Prostate gland (tissue), 2 donors: ENCODE results near the gene SMIM31.

Source experiments
- POLR2A ChIP-seq: fragments of 450-650 bp; IDR thresholded peaks from one replicate; pipeline ENCODE4 v1.6.1; 2016; ENCODE audit warnings: antibody characterized with exemption, mild to moderate bottlenecking
- POLR2AphosphoS5 ChIP-seq: sonication (generic); formaldehyde crosslinking; IDR thresholded peaks from one replicate; pipeline ENCODE4 v1.6.1; 2017; ENCODE audit warnings: antibody characterized with exemption
- TF ChIP-seq, protein P1 (sequence below), 4 experiments: fragments of 200-600 bp in 2 of 4; fragments of 450-650 bp in 2 of 4; sonication (generic) in 2 of 4; IDR thresholded peaks; 1 replicate in 3 of 4; 2 replicates in 1 of 4; pipeline ENCODE4 v1.5.1; 2016 to 2019; ENCODE audit warnings: antibody characterized with exemption in 4 of 4, mild to moderate bottlenecking in 2 of 4, moderate library complexity in 2 of 4

DNA sequence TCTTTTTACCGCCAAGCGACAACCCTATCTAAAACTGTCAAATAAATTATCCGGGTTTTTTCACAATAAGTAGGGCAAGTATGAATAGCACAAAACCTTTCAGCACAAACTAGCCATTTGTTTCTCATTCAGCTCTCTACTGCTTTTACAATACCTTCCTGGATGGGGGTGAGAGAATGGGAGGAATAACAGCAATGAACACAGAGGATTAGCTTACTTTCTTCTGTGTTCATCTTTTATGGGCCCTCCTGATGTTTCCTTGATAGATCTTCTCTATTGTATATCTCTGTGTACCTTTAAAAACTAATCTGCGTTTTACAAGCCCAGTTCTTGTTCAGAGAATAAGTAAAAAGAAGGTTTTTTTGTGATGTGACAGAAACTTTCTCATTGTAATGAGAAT is 67.8 kb downstream of the SMIM31 start:
- TF ChIP-seq, protein P1, sequence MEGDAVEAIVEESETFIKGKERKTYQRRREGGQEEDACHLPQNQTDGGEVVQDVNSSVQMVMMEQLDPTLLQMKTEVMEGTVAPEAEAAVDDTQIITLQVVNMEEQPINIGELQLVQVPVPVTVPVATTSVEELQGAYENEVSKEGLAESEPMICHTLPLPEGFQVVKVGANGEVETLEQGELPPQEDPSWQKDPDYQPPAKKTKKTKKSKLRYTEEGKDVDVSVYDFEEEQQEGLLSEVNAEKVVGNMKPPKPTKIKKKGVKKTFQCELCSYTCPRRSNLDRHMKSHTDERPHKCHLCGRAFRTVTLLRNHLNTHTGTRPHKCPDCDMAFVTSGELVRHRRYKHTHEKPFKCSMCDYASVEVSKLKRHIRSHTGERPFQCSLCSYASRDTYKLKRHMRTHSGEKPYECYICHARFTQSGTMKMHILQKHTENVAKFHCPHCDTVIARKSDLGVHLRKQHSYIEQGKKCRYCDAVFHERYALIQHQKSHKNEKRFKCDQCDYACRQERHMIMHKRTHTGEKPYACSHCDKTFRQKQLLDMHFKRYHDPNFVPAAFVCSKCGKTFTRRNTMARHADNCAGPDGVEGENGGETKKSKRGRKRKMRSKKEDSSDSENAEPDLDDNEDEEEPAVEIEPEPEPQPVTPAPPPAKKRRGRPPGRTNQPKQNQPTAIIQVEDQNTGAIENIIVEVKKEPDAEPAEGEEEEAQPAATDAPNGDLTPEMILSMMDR (IDR thresholded peaks at IDR 0.05) = no peak
- TF ChIP-seq POLR2AphosphoS5 (no peak), POLR2A (no peak)
